ENCODE data around the gene IGF2R. TPM values are rescaled to one million over a fixed set of nuclear protein-coding genes. Genes with fewer than 3 reads are reported as not detected.

The IGF2R gene
- total RNA-seq, 1 experiment from 2014 or later: 75.3 TPM

- H3K36me3 Mint-ChIP-seq: peaks cover 45% of the 10 kb centered on the region
Observed at GRCh38 chr6:160027931-160028330, 59.0 kb downstream of the IGF2R start.

GRCh38 chr6:160028487-160029275, 59.8 kb downstream of the IGF2R start:
- H3K27me3 Mint-ChIP-seq (ENCODE audit: low read depth): no peaks in the 10 kb centered on the region
- ATAC-seq (peak; percentile 32; the same call in 1 of the 2 replicates), DNase-seq (ENCODE audit: low spot score) (no peak)
- H3K27ac Mint-ChIP-seq: peak overlapping the region; percentile 94; the same call in 1 of the 2 replicates
- peaks cover 52% of the 10 kb centered on the region for H3K36me3 Mint-ChIP-seq
- no peaks in the 10 kb centered on the region for H3K9me3 Mint-ChIP-seq
- H3K4me1 Mint-ChIP-seq: no peaks in the 10 kb centered on the region
- no peak overlapping the region for H3K4me3 Mint-ChIP-seq
- ChIA-PET CTCF (interaction anchor here (0.6 to 1.0 kb wide), 2 partner anchors 60 to 680 kb away, joined by 3 read pairs; no protein-coding TSS in a partner anchor), POLR2A (no interaction called here)
- TF ChIP-seq, protein P1, sequence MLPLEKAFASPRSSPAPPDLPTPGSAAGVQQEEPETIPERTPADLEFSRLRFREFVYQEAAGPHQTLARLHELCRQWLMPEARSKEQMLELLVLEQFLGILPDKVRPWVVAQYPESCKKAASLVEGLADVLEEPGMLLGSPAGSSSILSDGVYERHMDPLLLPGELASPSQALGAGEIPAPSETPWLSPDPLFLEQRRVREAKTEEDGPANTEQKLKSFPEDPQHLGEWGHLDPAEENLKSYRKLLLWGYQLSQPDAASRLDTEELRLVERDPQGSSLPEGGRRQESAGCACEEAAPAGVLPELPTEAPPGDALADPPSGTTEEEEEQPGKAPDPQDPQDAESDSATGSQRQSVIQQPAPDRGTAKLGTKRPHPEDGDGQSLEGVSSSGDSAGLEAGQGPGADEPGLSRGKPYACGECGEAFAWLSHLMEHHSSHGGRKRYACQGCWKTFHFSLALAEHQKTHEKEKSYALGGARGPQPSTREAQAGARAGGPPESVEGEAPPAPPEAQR (CRISPR knock-in tag; IDR thresholded peaks at IDR 0.05): no peak
- TF ChIP-seq MLX (CRISPR knock-in tag; IDR thresholded peaks at IDR 0.05) (no peak), ZNF532 (CRISPR knock-in tag; IDR thresholded peaks at IDR 0.05; ENCODE audit: borderline replicate concordance) (no peak), GRHL2 (CRISPR knock-in tag; IDR thresholded peaks at IDR 0.05; ENCODE audit: insufficient replicate concordance, severe bottlenecking) (no peak)

More at GRCh38 chr6:160027931-160028330, 59.0 kb downstream of the IGF2R start:
- no peak overlapping the region for H3K4me3 Mint-ChIP-seq
- H3K9me3 Mint-ChIP-seq: no peaks in the 10 kb centered on the region
- H3K27me3 Mint-ChIP-seq (ENCODE audit: low read depth): no peaks in the 10 kb centered on the region
- ChIA-PET POLR2A (no interaction called here), CTCF (interaction anchor here (1.0 kb wide), 1 partner anchor 60 kb away, joined by 3 read pairs; no protein-coding TSS in a partner anchor)
- no peak for DNase-seq (ENCODE audit: low spot score)
- H3K27ac Mint-ChIP-seq: no peak overlapping the region
- H3K4me1 Mint-ChIP-seq: no peaks in the 10 kb centered on the region
- TF ChIP-seq, protein P2, sequence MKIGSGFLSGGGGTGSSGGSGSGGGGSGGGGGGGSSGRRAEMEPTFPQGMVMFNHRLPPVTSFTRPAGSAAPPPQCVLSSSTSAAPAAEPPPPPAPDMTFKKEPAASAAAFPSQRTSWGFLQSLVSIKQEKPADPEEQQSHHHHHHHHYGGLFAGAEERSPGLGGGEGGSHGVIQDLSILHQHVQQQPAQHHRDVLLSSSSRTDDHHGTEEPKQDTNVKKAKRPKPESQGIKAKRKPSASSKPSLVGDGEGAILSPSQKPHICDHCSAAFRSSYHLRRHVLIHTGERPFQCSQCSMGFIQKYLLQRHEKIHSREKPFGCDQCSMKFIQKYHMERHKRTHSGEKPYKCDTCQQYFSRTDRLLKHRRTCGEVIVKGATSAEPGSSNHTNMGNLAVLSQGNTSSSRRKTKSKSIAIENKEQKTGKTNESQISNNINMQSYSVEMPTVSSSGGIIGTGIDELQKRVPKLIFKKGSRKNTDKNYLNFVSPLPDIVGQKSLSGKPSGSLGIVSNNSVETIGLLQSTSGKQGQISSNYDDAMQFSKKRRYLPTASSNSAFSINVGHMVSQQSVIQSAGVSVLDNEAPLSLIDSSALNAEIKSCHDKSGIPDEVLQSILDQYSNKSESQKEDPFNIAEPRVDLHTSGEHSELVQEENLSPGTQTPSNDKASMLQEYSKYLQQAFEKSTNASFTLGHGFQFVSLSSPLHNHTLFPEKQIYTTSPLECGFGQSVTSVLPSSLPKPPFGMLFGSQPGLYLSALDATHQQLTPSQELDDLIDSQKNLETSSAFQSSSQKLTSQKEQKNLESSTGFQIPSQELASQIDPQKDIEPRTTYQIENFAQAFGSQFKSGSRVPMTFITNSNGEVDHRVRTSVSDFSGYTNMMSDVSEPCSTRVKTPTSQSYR (CRISPR knock-in tag; IDR thresholded peaks at IDR 0.05): no peak
- no peak for TF ChIP-seq ESRRA (CRISPR knock-in tag; IDR thresholded peaks at IDR 0.05; ENCODE audit: borderline replicate concordance)
- TF ChIP-seq TP53 (CRISPR knock-in tag; IDR thresholded peaks at IDR 0.05): no peak
- TF ChIP-seq ZNF671 (CRISPR knock-in tag; IDR thresholded peaks at IDR 0.05): no peak
- no peak for TF ChIP-seq ZBTB21 (CRISPR knock-in tag; IDR thresholded peaks at IDR 0.05; ENCODE audit: borderline replicate concordance)
- TF ChIP-seq, protein P1 (CRISPR knock-in tag; IDR thresholded peaks at IDR 0.05): no peak
- TF ChIP-seq ETV6 (CRISPR knock-in tag; IDR thresholded peaks at IDR 0.05): no peak
- TF ChIP-seq, protein P3, sequence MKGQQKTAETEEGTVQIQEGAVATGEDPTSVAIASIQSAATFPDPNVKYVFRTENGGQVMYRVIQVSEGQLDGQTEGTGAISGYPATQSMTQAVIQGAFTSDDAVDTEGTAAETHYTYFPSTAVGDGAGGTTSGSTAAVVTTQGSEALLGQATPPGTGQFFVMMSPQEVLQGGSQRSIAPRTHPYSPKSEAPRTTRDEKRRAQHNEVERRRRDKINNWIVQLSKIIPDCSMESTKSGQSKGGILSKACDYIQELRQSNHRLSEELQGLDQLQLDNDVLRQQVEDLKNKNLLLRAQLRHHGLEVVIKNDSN (CRISPR knock-in tag; IDR thresholded peaks at IDR 0.05): no peak
- TF ChIP-seq FOXK1 (CRISPR knock-in tag; IDR thresholded peaks at IDR 0.05): no peak
- no peak for TF ChIP-seq CREB1 (CRISPR knock-in tag; IDR thresholded peaks at IDR 0.05)
- TF ChIP-seq EMX1 (CRISPR knock-in tag; IDR thresholded peaks at IDR 0.05): no peak
- no peak for TF ChIP-seq ZNF416 (CRISPR knock-in tag; IDR thresholded peaks at IDR 0.05)
- no peak for TF ChIP-seq SOX15 (CRISPR knock-in tag; IDR thresholded peaks at IDR 0.05)
- no peak for TF ChIP-seq MXD4 (CRISPR knock-in tag; IDR thresholded peaks at IDR 0.05; ENCODE audit: borderline replicate concordance)
- no peak for TF ChIP-seq GABPB1 (CRISPR knock-in tag; IDR thresholded peaks at IDR 0.05)
- TF ChIP-seq, protein P4, sequence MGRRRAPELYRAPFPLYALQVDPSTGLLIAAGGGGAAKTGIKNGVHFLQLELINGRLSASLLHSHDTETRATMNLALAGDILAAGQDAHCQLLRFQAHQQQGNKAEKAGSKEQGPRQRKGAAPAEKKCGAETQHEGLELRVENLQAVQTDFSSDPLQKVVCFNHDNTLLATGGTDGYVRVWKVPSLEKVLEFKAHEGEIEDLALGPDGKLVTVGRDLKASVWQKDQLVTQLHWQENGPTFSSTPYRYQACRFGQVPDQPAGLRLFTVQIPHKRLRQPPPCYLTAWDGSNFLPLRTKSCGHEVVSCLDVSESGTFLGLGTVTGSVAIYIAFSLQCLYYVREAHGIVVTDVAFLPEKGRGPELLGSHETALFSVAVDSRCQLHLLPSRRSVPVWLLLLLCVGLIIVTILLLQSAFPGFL (CRISPR knock-in tag; IDR thresholded peaks at IDR 0.05; ENCODE audit: borderline replicate concordance): no peak
- TF ChIP-seq SMAD3 (CRISPR knock-in tag; IDR thresholded peaks at IDR 0.05; ENCODE audit: borderline replicate concordance): no peak
- TF ChIP-seq PRRX2 (CRISPR knock-in tag; IDR thresholded peaks at IDR 0.05): no peak
- no peak for TF ChIP-seq NR3C1 (CRISPR knock-in tag; conservative IDR thresholded peaks at IDR 0.05; ENCODE audit: low read depth)
- no peak for ATAC-seq
